Activated naive CD4-positive, alpha-beta T cell treated with anti-CD3 and anti-CD28 coated beads, Interleukin-2, amount 50 U/mL, for 72 hours (primary cell): ENCODE measurements around the gene TTLL3. TPM values are rescaled to one million over a fixed set of nuclear protein-coding genes. Genes with fewer than 3 reads are reported as not detected.

Experiments used
- ATAC-seq, 2 donors: fragments of 150-1000 bp; cut with Tn5 transposase; 2 replicates each; pipeline ENCODE4 v1.10.0; 2021; ENCODE audit warnings: mild to moderate bottlenecking in 2 of 2, moderate library complexity in 2 of 2
- DNase-seq, 2 donors: peaks; one replicate each; pipeline ENCODE4 v3.0.0; 2021 to 2022; ENCODE audit warnings: low spot score in 2 of 2
- H3K27ac Mint-ChIP-seq, 2 donors: one replicate each; pipeline ENCODE4 v1.8.0; 2022; ENCODE audit warnings: mild to moderate bottlenecking in 2 of 2, mixed read lengths in 2 of 2
- H3K36me3 Mint-ChIP-seq, 2 donors: one replicate each; pipeline ENCODE4 v1.8.0; 2022; ENCODE audit warnings: mixed read lengths in 2 of 2
- H3K9me3 Mint-ChIP-seq, 2 donors: one replicate each; pipeline ENCODE4 v1.8.0; 2022; ENCODE audit warnings: mixed read lengths in 2 of 2
- total RNA-seq, 2 donors: library from RNA; stranded (reverse); gene quantifications; one replicate each; pipeline ENCODE4 v1.2.3, GENCODE V29; 2022

Gene TTLL3
- total RNA-seq, 2 donors from 2014 or later: 78.1 to 121 TPM

- Mint-ChIP-seq H3K27ac (peak overlapping the region; percentile 98 to 99), H3K9me3 (no peaks in the 10 kb centered on the region), H3K36me3 (peaks cover 50 to 71% of the 10 kb centered on the region in 2 donors)
- DNase-seq (no peak), ATAC-seq (no peak)
Observed at GRCh38 chr3:9791790-9792404, 18.2 kb upstream of the TTLL3 start.

DNA sequence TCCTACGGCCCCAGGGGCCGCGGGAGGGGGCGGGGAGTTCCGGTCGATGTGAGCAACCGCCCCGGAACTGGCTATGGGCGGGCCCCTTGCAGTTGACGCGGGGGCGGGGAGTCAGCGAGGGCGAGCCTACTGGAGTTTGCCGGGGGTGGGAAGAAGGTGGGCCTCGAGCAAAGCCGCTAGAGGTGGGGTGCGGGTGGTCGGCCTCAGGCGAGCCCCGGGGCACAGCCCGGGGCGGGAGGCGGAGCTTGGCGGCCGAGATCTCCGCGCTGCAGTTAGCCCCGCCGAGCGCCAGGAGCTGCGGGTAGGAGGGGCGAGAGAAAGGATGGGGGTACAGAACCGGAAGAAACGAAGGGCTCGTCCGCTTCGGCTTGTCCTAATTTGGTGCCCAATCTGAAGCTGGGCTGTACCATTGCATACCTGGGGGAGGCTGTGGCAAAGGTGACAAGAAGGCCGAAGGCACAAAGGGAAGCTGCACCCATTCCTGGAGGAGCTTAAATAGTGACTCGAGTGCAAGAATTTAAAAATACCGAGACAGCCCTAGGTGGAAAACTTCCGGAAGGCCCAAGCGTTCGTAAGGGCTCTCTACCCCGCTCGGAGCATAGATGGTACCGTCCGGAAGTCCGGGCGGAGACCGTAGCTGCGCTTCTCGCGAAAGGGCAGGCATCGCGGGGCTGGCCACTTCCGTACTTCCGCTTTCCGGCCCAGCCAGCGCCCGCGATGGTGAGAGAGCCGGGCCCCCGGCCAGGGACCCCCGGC lies 17.5 kb upstream of the TTLL3 start, which contains the start of the genes ARPC4 and TADA3:
Gene ARPC4 (plus strand): TSS at position 678 of the 756 bp plus-strand sequence. CDS start 40 bp downstream, at position 718.
Gene TADA3 (minus strand): TSS at position 69 of the 756 bp plus-strand sequence. CDS start 1,007 bp downstream, outside the sequence.
- peak within 1 kb of the TSS; percentile 98 to 99 for H3K27ac Mint-ChIP-seq
- ATAC-seq: peak; percentile 82 to 88
- DNase-seq: peak; percentile 86 to 95
- no peaks in the 10 kb centered on the region for H3K9me3 Mint-ChIP-seq
- peaks cover 54 to 65% of the 10 kb centered on the region in 2 donors for H3K36me3 Mint-ChIP-seq

DNA sequence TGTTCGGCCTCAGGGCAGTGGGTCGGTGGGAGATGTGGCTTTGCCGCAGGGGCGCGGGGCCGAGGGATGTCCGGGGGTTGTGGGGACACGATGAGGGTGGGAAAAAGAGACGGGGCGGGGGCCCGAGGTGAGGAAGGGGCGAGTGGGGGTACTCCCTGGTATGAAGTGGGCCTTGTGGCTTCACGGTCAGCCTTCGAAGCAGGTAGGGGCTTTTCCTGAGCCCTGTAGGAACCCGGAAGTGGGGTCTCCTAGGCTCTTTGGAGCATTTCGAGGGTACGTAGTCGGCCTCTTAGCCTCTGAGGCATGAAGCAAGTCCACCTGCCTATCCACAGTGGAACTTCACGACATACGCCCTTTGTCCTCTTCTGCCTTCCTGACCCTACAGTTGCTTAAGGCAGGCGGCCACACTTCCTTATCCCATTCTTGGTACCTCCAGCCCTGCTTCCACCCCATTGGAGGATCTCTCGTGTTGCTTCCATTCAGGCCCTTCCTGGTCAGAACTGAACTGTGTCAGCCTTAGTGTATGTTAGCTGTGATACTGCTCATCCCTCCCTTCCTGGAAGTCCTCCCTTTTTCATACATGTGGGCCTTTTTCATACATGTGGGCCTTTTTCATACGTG lies 16.8 kb upstream of the TTLL3 start:
- peaks cover 54 to 68% of the 10 kb centered on the region in 2 donors for H3K36me3 Mint-ChIP-seq
- peak in 1 of 2 donors; percentile 36 for DNase-seq
- ATAC-seq: peak; percentile 13 to 33
- peak overlapping the region; percentile 98 to 99 for H3K27ac Mint-ChIP-seq
- H3K9me3 Mint-ChIP-seq: no peaks in the 10 kb centered on the region

- peaks cover 52 to 60% of the 10 kb centered on the region in 2 donors for H3K36me3 Mint-ChIP-seq
Observed at GRCh38 chr3:9794400-9794799, 15.7 kb upstream of the TTLL3 start.

GRCh38 chr3:9795207-9795606 lies 14.9 kb upstream of the TTLL3 start:
- DNase-seq: no peak
- H3K27ac Mint-ChIP-seq: peak overlapping the region; percentile 94 to 98
- no peaks in the 10 kb centered on the region for H3K9me3 Mint-ChIP-seq
- ATAC-seq: no peak
- H3K36me3 Mint-ChIP-seq: peaks cover 51 to 57% of the 10 kb centered on the region in 2 donors

More at GRCh38 chr3:9794400-9794799, 15.7 kb upstream of the TTLL3 start:
- no peak for DNase-seq
- no peak for ATAC-seq
- H3K27ac Mint-ChIP-seq: peak overlapping the region; percentile 98 to 99
- no peaks in the 10 kb centered on the region for H3K9me3 Mint-ChIP-seq

DNA sequence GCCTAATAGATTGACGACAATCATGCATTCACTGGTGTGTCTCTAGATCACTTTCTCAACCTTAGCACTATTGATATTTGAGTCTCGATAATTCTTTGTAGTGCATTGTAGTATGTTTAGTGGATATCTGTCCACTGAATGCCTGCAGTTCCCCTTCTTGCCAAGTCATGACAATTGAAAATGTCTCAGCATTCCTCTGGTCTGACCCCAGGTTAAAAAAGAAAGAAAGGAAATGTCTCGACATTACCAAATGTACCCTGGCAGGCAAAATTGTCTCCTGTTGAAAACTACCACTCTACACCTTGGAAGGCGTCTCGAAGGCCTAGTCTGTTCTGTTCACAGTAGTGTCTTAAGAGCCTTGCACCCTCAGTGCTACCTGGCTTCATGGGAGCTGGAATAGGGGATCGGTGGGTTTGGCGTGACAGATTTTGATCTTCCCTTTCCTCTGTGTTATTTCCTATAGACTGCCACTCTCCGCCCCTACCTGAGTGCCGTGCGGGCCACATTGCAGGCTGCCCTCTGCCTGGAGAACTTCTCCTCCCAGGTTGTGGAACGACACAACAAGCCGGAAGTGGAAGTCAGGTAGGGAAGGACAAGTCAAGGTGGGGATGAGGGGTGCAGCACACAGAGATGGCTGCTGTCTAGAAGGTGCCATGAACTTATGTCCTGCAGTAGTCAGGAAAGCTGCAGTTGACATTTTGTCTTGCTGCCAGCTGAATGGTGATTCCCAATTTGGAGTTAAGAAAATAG lies 12.7 kb upstream of the TTLL3 start:
- H3K27ac Mint-ChIP-seq: peak overlapping the region in 1 of 2 donors; percentile 70
- no peaks in the 10 kb centered on the region for H3K9me3 Mint-ChIP-seq
- H3K36me3 Mint-ChIP-seq: peaks cover 40% of the 10 kb centered on the region in 2 donors
- no peak for ATAC-seq
- no peak for DNase-seq

DNA sequence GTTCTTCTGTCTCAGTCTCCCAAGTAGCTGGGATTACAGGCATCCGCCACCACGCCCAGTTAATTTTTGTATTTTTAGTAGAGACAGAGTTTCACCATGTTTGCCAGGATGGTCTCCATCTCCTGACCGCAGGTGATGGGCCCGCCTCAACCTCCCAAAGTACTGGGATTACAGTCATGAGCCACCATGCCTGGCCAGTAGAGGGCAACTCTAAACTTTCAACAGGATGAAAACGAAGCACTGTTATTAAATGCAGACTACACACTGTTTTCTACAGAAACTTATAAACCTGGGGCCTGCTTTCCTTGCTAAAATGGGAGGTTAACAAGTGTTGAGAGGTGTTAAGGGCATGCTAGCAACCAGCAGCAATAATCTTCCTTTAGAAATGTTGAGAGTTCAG lies 9.5 kb upstream of the TTLL3 start:
- H3K36me3 Mint-ChIP-seq: peaks cover 27% of the 10 kb centered on the region in 2 donors
- no peaks in the 10 kb centered on the region for H3K9me3 Mint-ChIP-seq
- DNase-seq (no peak), ATAC-seq (no peak)
- H3K27ac Mint-ChIP-seq: no peak overlapping the region

DNA sequence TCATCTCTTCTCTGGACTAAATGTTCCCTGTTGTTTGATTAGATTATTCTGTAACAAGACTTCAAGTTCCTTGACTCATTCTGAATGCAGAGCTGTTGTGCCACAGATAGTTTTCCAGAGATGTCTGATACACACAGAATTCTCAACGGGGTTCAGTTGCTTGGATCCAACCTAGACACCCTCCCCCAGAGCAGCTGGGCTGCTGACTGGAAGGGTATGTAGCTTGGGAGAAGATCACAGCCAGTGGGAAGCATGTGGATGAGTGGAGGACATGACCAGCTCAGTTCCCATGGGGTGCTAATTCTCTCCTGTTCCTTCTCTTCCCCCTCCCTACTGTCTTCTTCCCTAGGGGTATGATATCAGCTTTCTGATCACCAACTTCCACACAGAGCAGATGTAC lies 6.6 kb upstream of the TTLL3 start:
- Mint-ChIP-seq H3K27ac (peak overlapping the region; percentile 44 to 63), H3K36me3 (peaks cover 14 to 15% of the 10 kb centered on the region in 2 donors), H3K9me3 (no peaks in the 10 kb centered on the region)
- no peak for ATAC-seq
- no peak for DNase-seq

DNA sequence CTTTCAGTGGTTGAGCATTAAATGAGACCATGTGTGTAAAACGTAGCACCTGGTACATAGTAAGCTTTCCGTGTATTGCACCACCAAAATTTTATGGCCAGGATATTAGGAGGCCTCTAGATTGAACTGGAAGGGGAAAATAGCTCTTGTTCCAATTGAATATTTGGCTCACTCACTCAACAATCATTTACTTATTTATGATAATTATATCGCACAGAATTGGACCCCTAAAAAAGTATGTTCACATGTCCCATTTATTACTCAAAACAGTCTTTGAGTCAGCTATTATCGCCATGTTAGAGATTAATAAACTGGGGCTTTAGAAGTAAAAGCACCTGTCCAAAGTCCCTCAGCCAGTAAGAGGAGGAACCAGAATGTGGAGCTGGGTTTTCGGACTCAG lies 5.1 kb upstream of the TTLL3 start:
- H3K27ac Mint-ChIP-seq: no peak overlapping the region
- ATAC-seq (no peak), DNase-seq (no peak)
- H3K9me3 Mint-ChIP-seq: no peaks in the 10 kb centered on the region
- H3K36me3 Mint-ChIP-seq: peaks cover 9 to 11% of the 10 kb centered on the region in 2 donors

DNA sequence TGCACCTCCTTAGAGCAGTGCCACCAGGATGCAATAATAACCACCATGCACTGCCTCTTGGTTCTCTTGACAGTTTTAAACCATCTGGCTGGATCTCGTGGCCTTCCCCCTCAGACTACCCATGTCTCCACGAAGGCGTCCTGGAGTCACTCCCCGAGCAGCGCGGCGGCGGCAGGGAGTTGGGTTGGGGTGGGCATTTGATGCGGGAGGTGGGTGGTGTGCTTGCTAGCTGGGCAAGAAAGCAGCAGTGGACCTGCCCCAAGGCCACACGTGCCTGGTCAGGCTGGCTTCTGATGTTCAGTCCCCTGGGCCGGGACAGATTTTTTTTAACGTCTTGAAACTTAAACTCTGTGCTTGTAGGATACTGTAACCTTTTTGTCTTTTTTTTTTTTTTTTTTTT lies 3.9 kb upstream of the TTLL3 start:
- no peak for DNase-seq
- Mint-ChIP-seq H3K36me3 (peaks cover 13 to 14% of the 10 kb centered on the region in 2 donors), H3K9me3 (no peaks in the 10 kb centered on the region), H3K27ac (peak overlapping the region in 1 of 2 donors; percentile 34)
- ATAC-seq: no peak

DNA sequence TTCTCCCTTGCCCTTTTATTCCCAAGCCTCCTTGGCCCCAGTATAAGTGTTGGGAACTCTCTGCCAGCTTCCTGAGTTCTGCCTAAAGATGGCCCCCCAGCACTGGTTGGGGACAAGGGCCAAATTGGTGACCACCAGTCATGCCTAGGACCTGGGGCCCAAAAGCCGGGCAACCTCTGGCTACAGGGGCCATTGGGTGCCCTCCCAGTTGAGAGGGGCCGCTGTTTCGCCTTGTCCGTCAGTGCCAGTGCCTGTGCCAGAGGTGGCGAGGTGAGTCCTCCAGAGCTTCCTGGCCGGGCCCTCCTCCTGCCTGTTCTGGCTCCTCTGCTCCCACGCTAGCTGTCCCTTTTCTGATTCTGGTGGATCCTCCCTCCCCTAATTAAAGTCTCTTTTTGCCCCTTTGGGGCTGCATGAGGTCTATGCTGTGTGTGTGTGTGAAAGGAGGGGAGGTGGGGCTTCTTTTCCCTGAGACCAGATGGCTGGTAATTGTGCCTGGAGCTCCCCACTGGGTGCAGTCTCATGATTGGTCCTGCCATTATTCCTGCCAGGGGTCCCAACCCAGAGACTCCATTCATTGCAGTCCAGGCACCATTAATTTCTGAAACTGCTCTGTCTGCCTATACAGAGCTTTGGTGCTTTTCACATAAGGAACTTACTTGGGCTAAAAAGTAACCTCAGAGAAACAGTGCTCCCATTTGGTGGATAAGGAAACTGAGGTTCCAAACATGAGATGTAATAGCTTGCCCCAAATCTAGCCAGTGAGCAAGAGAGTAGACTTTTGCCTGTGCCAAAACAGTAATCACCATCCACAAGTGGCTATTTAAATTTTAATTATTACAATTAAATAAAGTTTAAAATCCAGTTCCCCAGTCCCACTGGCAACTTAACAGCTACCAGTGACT lies 3.1 kb upstream of the TTLL3 start:
- Mint-ChIP-seq H3K9me3 (no peaks in the 10 kb centered on the region), H3K36me3 (peaks cover 20 to 21% of the 10 kb centered on the region in 2 donors), H3K27ac (peak overlapping the region in 1 of 2 donors; percentile 53)
- ATAC-seq (no peak), DNase-seq (no peak)

- ATAC-seq: no peak
- no peak for DNase-seq
- Mint-ChIP-seq H3K27ac (peak overlapping the region in 1 of 2 donors; percentile 92), H3K9me3 (no peaks in the 10 kb centered on the region), H3K36me3 (peaks cover 18 to 21% of the 10 kb centered on the region in 2 donors)
Observed at GRCh38 chr3:9807981-9808344, 2.1 kb upstream of the TTLL3 start.

DNA sequence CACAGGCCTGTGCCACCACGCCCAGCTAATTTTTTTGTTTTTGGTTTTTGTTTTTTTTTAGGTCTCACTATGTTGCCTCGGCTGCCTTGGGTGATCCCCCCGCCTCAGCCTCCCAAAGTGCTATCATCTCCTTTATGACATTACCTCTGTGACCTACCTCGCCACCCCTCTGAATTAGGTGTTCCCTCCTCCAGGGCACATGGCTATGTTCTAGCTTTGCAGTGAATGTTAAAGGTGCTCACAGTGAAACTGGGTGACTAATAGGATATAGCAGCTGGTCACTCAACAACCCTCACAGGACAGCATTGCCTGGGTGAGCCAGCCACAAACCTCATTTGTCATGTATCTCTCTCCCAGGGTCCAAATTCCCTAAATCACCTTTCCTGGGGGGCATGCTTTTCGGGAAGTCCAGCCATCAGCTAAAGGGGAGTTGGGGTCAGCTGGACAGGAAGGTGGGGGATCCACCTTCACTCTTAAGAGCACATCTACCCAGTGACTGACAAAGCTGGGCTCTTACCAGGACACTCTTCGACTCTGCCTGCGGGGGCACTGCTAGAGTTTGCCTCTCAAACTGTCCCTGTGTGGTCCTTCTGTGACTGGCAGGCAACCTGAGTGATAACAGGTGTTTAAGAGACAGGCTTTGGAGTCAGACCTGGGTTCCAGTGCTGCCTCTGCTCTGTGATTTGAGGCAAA lies 1.6 kb upstream of the TTLL3 start:
- Mint-ChIP-seq H3K9me3 (no peaks in the 10 kb centered on the region), H3K36me3 (peaks cover 13 to 21% of the 10 kb centered on the region in 2 donors), H3K27ac (peak overlapping the region; percentile 90 to 92)
- ATAC-seq (peak; percentile 75 to 86), DNase-seq (peak; percentile 54 to 69)

DNA sequence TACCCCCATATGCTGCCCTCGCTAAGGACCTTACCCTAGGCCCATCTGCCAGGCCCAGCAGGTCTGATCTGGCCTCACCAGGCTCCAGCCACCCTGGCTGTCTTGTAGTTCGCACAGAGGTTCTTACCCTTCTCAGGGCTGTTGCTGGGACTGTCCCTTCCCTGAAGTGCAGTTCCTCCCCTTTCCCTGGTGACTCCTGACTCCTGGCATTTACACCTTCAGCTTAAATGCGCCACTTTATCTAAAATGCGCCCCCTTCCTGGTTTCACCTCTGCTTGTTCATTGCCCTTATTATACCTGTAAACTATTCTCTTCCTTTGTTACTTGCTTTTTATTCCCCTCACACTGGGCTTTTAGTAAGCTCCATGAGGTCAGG lies 835 bp upstream of the TTLL3 start:
- Mint-ChIP-seq H3K27ac (peak overlapping the region; percentile 90 to 92), H3K9me3 (no peaks in the 10 kb centered on the region), H3K36me3 (peaks cover 9 to 19% of the 10 kb centered on the region in 2 donors)
- ATAC-seq: peak; percentile 39 to 67
- peak in 1 of 2 donors; percentile 67 for DNase-seq

- H3K27ac Mint-ChIP-seq: peak overlapping the region in 1 of 2 donors; percentile 0
- H3K9me3 Mint-ChIP-seq: no peaks in the 10 kb centered on the region
- ATAC-seq (no peak), DNase-seq (no peak)
- H3K36me3 Mint-ChIP-seq: peaks cover 9 to 19% of the 10 kb centered on the region in 2 donors
Observed at GRCh38 chr3:9810433-9810770, 340 bp downstream of the TTLL3 start.
